Endothelial cell of umbilical vein (primary cell): ENCODE data around the gene SUGP2. TPM values are rescaled to one million over a fixed set of nuclear protein-coding genes. Genes with fewer than 3 reads are reported as not detected.

Experiments
- BruUV-seq: library from RNA; stranded (reverse); fragments of 400-500 nt; replicated peaks from 2 replicates; lab custom pipeline; 2021; lab: Mats Ljungman, UMichigan
- CTCF ChIA-PET: fragments of 300-600, 350-600 bp; sonication (Branson Sonifier 250); formaldehyde crosslinking; loops from one replicate; lab custom pipeline; 2021; ENCODE audit warnings: antibody characterized with exemption, inconsistent platforms; lab: Charles Lee
- POLR2A ChIA-PET: fragments of 300-600, 350-600 bp; sonication (Branson Sonifier 250); formaldehyde crosslinking; loops from one replicate; lab custom pipeline; 2021; ENCODE audit warnings: antibody characterized with exemption, inconsistent platforms; lab: Charles Lee
- DNase-seq: peaks from one replicate; pipeline ENCODE4 v3.0.0-alpha.2; 2011; ENCODE audit warnings: low read depth, low spot score
- FAIRE-seq: peaks from 2 replicates; lab custom pipeline; 2011; peaks lifted over from hg19 to GRCh38; lab: Jason Lieb, UNC
- H2AFZ ChIP-seq: 2 replicates; pipeline ENCODE4 v1.6.0; 2012; ENCODE audit warnings: low read depth, low read length, control low read depth, inconsistent platforms
- H3K27ac ChIP-seq: 2 replicates; pipeline ENCODE4 v1.5.1; 2011; ENCODE audit warnings: low read depth, mild to moderate bottlenecking, control low read depth, low read length, moderate library complexity; ENCODE audit not compliant: insufficient read depth
- H3K27me3 ChIP-seq, 2 experiments: 2 replicates each; pipeline versions ENCODE4 v1.6.0 to v1.6.1; 2011; ENCODE audit warnings: low read length in 2 of 2, mixed read lengths in 1 of 2; ENCODE audit not compliant: control insufficient read depth in 2 of 2, insufficient read depth in 2 of 2
- H3K36me3 ChIP-seq, 2 experiments: 2 replicates in 1 of 2; 3 replicates in 1 of 2; pipeline ENCODE4 v1.5.1; 2011; ENCODE audit warnings: low read length in 2 of 2, mild to moderate bottlenecking in 1 of 2, moderate library complexity in 1 of 2; ENCODE audit not compliant: control insufficient read depth in 2 of 2, insufficient read depth in 2 of 2; ENCODE audit errors: extremely low read depth in 1 of 2
- H3K4me1 ChIP-seq: 3 replicates; pipeline ENCODE4 v1.5.1; 2011; ENCODE audit warnings: mild to moderate bottlenecking, low read length; ENCODE audit not compliant: control insufficient read depth, insufficient read depth; ENCODE audit errors: extremely low read depth
- H3K4me2 ChIP-seq: 2 replicates; pipeline ENCODE4 v1.6.1; 2011; ENCODE audit warnings: low read length, control low read depth, mixed read lengths; ENCODE audit not compliant: insufficient read depth
- H3K4me3 ChIP-seq, 3 experiments: fragments of 200-600 bp in 1 of 3; sonication (generic), shearing (Covaris generic) in 1 of 3; replicated peaks in 1 of 3; 2 replicates each; pipeline ENCODE4 v1.5.1; 2011 to 2016; ENCODE audit warnings: control low read depth in 3 of 3, low read length in 3 of 3, mild to moderate bottlenecking in 2 of 3, inconsistent platforms in 1 of 3, low read depth in 1 of 3, moderate library complexity in 1 of 3; ENCODE audit not compliant: insufficient read depth in 1 of 3
- H3K79me2 ChIP-seq: 2 replicates; pipeline ENCODE4 v1.6.0; 2012; ENCODE audit warnings: low read length, inconsistent platforms; ENCODE audit not compliant: control insufficient read depth, insufficient read depth
- H3K9ac ChIP-seq: replicated peaks from 2 replicates; pipeline ENCODE3; 2011; ENCODE audit warnings: low read length, control low read depth; ENCODE audit not compliant: insufficient read depth; ENCODE audit errors: extremely low read depth
- H3K9me1 ChIP-seq: replicated peaks from 3 replicates; pipeline ENCODE4 v1.6.0; 2011; ENCODE audit warnings: mild to moderate bottlenecking, low read length; ENCODE audit not compliant: control insufficient read depth, insufficient read depth; ENCODE audit errors: extremely low read depth
- H3K9me3 ChIP-seq: replicated peaks from 2 replicates; pipeline ENCODE4 v1.5.1; 2012; ENCODE audit warnings: low read length, inconsistent platforms; ENCODE audit not compliant: control insufficient read depth, insufficient read depth
- H4K20me1 ChIP-seq: replicated peaks from 2 replicates; pipeline ENCODE3; 2011; ENCODE audit warnings: mild to moderate bottlenecking, low read length; ENCODE audit not compliant: control insufficient read depth, insufficient read depth; ENCODE audit errors: extremely low read depth
- FOS ChIP-seq: IDR thresholded peaks from 2 replicates; pipeline ENCODE4 v1.6.1; 2011; ENCODE audit warnings: mild to moderate bottlenecking, low read length, moderate library complexity, borderline replicate concordance; ENCODE audit not compliant: insufficient read depth
- MYC ChIP-seq: IDR thresholded peaks from one replicate; pipeline ENCODE4 v1.6.1; 2011; ENCODE audit warnings: mild to moderate bottlenecking, low read depth, low read length
- dilution Hi-C: fragments of 300-500 bp; cut with MboI; formaldehyde crosslinking; loops from one replicate; pipeline ENCODE4 v1.15.0; 2019; ENCODE audit warnings: low sequenced_read_pairs; ENCODE audit not compliant: extremely low pct_ligation_motif_present
- intact Hi-C: fragments of 100-400 bp; cut with micrococcal nuclease; formaldehyde crosslinking; loops from one replicate; pipeline ENCODE4 v1.10.0; 2022
- polyA plus RNA-seq, 4 experiments: library from polyadenylated mRNA; depleted of rRNA in 3 of 4; stranded (reverse) in 3 of 4; unstranded in 1 of 4; fragments of >200 nt; gene quantifications; 2 replicates each; pipeline versions ENCODE4 v1.2.1 to v1.2.3, GENCODE V29; 2011 to 2012; ENCODE audit warnings: missing spikeins in 1 of 4
- total RNA-seq: library from RNA; stranded (reverse); gene quantifications from 2 replicates; pipeline ENCODE4 v1.2.3, GENCODE V29; 2021
- TF ChIP-seq, protein P1 (sequence below), 2 donors: IDR thresholded peaks; 1 replicate in 1 of 2; 2 replicates in 1 of 2; pipeline ENCODE4 v1.5.1; 2011; ENCODE audit warnings: low read length in 2 of 2, mild to moderate bottlenecking in 2 of 2, moderate library complexity in 2 of 2, control low read depth in 1 of 2, inconsistent platforms in 1 of 2, low read depth in 1 of 2; ENCODE audit not compliant: insufficient read depth in 1 of 2; ENCODE audit errors: extremely low read depth in 1 of 2

The SUGP2 gene
- total and polyA plus RNA-seq, 2 donors (not counting 3 experiments of a cell fraction or from before 2014, with no cell fraction given): 44.6 to 79.7 TPM

DNA sequence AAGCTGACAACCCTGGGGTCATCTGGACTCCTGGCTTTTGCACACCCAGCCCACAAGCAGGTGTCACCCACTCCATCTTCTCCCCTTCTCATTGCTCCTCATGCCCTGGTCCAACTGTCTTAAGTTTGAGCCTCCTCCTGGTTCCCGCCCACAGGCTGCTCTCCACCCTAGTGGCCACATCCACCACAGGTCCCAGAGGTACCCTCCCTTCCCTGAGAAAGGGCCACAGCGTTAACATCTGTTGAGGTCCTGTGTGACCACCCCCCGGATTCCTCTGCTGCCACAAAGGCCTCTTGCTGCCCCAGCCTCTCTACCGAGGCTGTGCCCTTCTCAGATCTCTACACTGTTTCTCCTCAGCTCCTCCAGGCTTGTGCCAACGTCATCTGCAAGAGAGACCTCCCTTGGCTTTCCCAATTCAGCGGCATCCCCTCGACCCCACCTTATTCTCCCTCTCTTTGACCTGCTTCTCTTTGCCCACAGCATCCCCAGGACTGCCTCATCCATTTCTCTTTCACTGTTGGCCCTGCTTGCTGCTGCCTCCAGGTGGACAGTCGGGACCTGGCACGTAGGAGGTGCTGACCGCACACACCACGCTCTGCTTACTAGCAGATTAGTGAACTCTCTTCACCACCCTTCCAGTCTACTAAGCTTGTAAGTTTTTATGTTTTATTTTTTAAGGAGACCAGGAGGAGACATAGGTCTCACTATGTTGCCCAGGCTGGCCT lies 33.3 kb downstream of the SUGP2 start:
- no TSS peak for BruUV-seq
- intact Hi-C loops (no loop called here), dilution Hi-C loops (no loop called here)
- Histone ChIP-seq H3K4me2 (no peak overlapping the region), H3K9me3 (no peaks in the 10 kb centered on the region), H3K36me3 (peaks cover 17 to 19% of the 10 kb centered on the region in 2 experiments), H3K27me3 (no peaks in the 10 kb centered on the region), H4K20me1 (no peaks in the 10 kb centered on the region), H3K79me2 (no peaks in the 10 kb centered on the region), H3K9ac (no peak overlapping the region), H2AFZ (no peak overlapping the region), H3K4me1 (peaks cover 13% of the 10 kb centered on the region), H3K9me1 (no peaks in the 10 kb centered on the region), H3K27ac (no peak overlapping the region), H3K4me3 (no peak overlapping the region)
- ChIA-PET CTCF (interaction anchor here (1.0 to 1.7 kb wide), 4 partner anchors 9 to 105 kb away, joined by 3 to 6 read pairs (median 4); no protein-coding TSS in a partner anchor), POLR2A (no interaction called here)
- no peak for FAIRE-seq
- DNase-seq: no peak
- TF ChIP-seq FOS (no peak), MYC (no peak)
- TF ChIP-seq, protein P1, sequence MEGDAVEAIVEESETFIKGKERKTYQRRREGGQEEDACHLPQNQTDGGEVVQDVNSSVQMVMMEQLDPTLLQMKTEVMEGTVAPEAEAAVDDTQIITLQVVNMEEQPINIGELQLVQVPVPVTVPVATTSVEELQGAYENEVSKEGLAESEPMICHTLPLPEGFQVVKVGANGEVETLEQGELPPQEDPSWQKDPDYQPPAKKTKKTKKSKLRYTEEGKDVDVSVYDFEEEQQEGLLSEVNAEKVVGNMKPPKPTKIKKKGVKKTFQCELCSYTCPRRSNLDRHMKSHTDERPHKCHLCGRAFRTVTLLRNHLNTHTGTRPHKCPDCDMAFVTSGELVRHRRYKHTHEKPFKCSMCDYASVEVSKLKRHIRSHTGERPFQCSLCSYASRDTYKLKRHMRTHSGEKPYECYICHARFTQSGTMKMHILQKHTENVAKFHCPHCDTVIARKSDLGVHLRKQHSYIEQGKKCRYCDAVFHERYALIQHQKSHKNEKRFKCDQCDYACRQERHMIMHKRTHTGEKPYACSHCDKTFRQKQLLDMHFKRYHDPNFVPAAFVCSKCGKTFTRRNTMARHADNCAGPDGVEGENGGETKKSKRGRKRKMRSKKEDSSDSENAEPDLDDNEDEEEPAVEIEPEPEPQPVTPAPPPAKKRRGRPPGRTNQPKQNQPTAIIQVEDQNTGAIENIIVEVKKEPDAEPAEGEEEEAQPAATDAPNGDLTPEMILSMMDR (IDR thresholded peaks at IDR 0.05; ENCODE audit: extremely low read depth in 1 of 2, insufficient read depth in 1 of 2, low read depth in 1 of 2, low read length in 2 of 2): peak; percentile 12 to 40
